Measurements from ENCODE around the gene NDUFS7. TPM values are rescaled to one million over a fixed set of nuclear protein-coding genes. Genes with fewer than 3 reads are reported as not detected.
A peak's percentile ranks its signal among the peaks of the same experiment; 100 is the strongest.

NDUFS7 gene
- total RNA-seq, 1 donor from 2014 or later, result 57.3 TPM

DNA sequence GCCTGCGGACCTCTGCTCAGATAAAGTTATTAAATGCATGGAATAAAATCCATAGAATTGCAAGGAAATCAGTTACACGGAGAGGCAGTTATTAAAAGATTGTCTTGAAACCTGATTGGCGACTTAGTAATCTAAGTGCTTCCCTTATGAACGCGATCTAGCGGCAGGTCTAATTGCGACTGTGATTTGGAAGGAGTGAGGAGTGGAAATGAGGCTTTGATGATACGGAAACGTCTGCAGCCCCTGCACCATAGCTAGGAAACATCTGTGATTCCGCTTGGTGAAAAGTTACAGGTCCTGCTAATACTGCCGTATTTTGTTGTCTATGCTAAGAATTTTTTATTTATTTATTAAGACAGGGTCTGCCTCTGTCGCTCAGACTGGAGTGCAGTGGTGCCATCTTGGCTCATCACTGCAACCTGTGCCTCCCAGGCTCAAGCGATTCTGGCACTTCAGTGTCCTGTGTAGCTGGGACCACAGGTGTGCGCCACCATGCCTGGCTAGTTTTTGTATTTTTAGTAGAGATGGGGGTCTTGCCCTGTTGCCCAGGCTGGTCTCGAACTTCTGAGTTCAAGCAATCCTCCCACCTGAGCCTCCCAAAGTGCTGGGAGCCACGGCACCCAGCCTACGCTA is 887 bp downstream of the NDUFS7 start:
- Mint-ChIP-seq H3K27me3 (ENCODE audit: low read depth) (no peaks in the 10 kb centered on the region), H3K4me1 (ENCODE audit: low read depth) (peaks cover 22% of the 10 kb centered on the region), H3K9me3 (ENCODE audit: low read depth) (no peaks in the 10 kb centered on the region), H3K27ac (ENCODE audit: unreplicated experiment) (peak overlapping the region; percentile 83), H3K4me3 (ENCODE audit: unreplicated experiment) (peak overlapping the region; percentile 79), H3K36me3 (ENCODE audit: low read depth) (peaks cover 4% of the 10 kb centered on the region)
- TF ChIP-seq, protein P1, sequence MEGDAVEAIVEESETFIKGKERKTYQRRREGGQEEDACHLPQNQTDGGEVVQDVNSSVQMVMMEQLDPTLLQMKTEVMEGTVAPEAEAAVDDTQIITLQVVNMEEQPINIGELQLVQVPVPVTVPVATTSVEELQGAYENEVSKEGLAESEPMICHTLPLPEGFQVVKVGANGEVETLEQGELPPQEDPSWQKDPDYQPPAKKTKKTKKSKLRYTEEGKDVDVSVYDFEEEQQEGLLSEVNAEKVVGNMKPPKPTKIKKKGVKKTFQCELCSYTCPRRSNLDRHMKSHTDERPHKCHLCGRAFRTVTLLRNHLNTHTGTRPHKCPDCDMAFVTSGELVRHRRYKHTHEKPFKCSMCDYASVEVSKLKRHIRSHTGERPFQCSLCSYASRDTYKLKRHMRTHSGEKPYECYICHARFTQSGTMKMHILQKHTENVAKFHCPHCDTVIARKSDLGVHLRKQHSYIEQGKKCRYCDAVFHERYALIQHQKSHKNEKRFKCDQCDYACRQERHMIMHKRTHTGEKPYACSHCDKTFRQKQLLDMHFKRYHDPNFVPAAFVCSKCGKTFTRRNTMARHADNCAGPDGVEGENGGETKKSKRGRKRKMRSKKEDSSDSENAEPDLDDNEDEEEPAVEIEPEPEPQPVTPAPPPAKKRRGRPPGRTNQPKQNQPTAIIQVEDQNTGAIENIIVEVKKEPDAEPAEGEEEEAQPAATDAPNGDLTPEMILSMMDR (IDR thresholded peaks at IDR 0.05), result no peak
- no peak for DNase-seq (ENCODE audit: low spot score)

DNA sequence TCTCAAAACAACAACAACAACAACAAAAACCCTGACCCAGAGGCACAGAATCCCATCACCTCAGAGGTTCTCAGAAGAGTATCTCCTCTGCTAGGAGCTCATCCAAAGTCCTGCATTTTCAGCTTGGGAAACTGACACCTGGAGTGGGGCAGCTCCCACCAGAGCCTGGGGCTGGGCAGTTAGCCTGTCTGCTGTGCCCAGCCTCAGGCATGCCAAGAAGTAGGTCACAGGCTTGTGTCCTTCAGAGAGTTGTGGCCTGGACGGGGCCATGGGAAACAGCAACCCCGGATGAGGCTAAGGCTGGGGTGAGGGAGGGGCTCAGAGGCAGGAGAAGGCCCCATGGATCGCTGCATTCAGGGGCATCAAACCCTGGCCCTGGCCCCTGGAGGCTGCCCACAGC is 2.1 kb downstream of the NDUFS7 start:
- Mint-ChIP-seq H3K27me3 (ENCODE audit: low read depth) (no peaks in the 10 kb centered on the region), H3K27ac (ENCODE audit: unreplicated experiment) (no peak overlapping the region), H3K4me3 (ENCODE audit: unreplicated experiment) (no peak overlapping the region), H3K36me3 (ENCODE audit: low read depth) (peaks cover 4% of the 10 kb centered on the region), H3K4me1 (ENCODE audit: low read depth) (peaks cover 22% of the 10 kb centered on the region), H3K9me3 (ENCODE audit: low read depth) (no peaks in the 10 kb centered on the region)
- no peak for DNase-seq (ENCODE audit: low spot score)
- TF ChIP-seq, protein P1 (IDR thresholded peaks at IDR 0.05), result no peak

DNA sequence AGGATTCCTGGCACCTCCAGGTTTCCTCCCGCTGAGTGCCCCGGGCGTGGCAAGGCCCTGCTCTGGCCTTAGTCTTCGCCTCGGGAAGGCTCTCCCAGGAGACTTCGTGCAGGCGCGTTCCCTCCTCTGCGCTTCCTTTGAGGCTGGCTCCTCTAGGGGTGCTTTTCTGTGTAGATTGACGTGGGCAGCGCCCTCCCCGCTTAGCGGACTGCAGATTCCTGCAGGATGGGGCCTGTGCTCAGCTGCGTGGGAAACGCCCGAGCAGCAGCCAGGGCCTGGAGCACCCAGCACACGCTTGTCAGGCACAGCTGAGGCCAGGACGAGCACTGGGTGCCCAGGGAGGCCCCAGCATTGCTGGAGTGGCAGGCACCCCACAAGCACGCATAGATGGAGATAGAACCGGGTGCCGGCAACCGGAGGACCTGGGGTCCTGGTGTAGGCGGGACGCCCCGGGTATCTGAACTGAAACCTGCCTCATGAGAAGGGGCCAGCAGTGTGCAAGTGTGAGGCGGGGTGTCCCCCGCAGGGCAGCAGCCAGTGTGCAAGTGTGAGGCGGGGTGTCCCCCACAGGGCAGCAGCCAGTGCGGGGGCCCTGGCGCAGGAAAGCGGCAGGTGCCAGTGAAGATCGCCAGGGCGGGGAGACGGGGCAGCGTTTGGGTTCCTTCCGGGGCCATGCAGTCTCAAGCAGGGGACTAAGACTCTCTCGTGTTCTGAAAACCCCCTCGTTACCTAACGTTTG is 3.4 kb downstream of the NDUFS7 start:
- H3K4me3 Mint-ChIP-seq (ENCODE audit: unreplicated experiment), result no peak overlapping the region
- H3K4me1 Mint-ChIP-seq (ENCODE audit: low read depth), result peaks cover 15% of the 10 kb centered on the region
- TF ChIP-seq, protein P1 (IDR thresholded peaks at IDR 0.05), result no peak
- no peaks in the 10 kb centered on the region for H3K27me3 Mint-ChIP-seq (ENCODE audit: low read depth)
- peaks cover 8% of the 10 kb centered on the region for H3K36me3 Mint-ChIP-seq (ENCODE audit: low read depth)
- no peak for DNase-seq (ENCODE audit: low spot score)
- H3K9me3 Mint-ChIP-seq (ENCODE audit: low read depth), result no peaks in the 10 kb centered on the region
- H3K27ac Mint-ChIP-seq (ENCODE audit: unreplicated experiment), result no peak overlapping the region

DNA sequence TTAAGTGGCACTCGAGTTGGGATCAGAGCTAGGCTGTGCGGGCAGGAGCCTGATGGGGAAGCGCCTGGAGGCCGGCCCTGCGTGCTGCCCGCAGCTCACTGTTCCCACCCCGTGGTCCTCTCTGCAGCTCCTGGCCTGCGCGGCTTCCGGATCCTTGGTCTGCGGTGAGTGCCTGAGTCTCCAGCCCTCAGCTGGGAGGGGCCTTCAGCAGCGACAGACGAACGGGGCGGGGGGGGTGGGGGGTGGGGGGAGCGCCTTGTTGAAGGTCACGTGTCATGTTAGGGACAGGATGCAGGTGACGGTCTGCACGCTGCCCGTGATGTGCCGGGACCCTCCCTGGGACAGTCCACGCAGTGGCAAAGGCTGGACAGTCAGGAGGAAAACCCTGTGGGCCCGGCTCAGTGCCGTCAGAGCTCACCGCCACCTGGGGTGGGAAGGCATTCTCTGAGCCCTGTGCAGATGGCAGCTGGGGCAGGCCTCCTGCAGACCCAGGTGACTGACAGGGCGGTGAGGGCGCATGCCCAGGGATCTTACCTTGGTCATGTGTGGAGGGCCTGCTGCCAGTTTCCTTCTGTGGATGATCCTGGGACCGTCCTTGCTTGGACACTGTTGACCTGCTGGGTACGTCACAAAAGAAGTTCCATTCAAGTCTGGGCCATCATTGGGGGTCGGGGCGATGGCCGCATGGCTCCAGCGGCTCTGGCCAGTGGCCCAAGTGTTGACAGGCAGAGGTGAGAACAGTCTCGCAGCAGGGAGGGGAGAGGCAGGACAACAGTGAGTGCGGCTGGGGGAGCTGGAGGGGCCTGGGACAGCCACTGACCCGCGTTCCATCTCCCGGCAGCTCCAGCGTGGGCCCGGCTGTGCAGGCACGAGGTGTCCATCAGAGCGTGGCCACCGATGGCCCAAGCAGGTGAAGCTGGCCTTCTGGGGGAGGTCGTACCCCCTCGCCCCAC is 4.3 kb downstream of the NDUFS7 start:
- Mint-ChIP-seq H3K9me3 (ENCODE audit: low read depth) (no peaks in the 10 kb centered on the region), H3K4me3 (ENCODE audit: unreplicated experiment) (no peak overlapping the region), H3K36me3 (ENCODE audit: low read depth) (peaks cover 12% of the 10 kb centered on the region), H3K4me1 (ENCODE audit: low read depth) (peaks cover 12% of the 10 kb centered on the region), H3K27ac (ENCODE audit: unreplicated experiment) (no peak overlapping the region), H3K27me3 (ENCODE audit: low read depth) (no peaks in the 10 kb centered on the region)
- no peak for DNase-seq (ENCODE audit: low spot score)
- TF ChIP-seq, protein P1 (IDR thresholded peaks at IDR 0.05), result no peak

DNA sequence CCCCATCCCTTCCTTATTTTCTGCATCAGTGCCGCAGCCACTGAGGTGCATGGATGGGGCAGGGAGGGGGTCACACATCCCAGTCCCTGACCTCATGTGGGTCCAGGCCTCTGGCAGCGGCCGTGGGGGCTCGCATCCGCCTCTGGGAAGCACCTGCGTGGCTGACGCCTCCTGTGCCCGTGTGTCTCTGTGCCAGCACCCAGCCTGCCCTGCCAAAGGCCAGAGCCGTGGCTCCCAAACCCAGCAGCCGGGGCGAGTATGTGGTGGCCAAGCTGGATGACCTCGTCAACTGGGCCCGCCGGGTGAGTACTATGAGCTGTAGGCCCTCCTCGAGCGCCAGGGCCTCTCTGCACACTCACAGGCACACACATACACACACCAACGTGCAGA is 4.9 kb downstream of the NDUFS7 start:
- no peaks in the 10 kb centered on the region for H3K27me3 Mint-ChIP-seq (ENCODE audit: low read depth)
- TF ChIP-seq, protein P1 (IDR thresholded peaks at IDR 0.05), result no peak
- H3K27ac Mint-ChIP-seq (ENCODE audit: unreplicated experiment), result no peak overlapping the region

More for the DNA sequence above, 4.9 kb downstream of the NDUFS7 start:
- Mint-ChIP-seq H3K9me3 (ENCODE audit: low read depth) (no peaks in the 10 kb centered on the region), H3K4me3 (ENCODE audit: unreplicated experiment) (no peak overlapping the region), H3K4me1 (ENCODE audit: low read depth) (peaks cover 7% of the 10 kb centered on the region), H3K36me3 (ENCODE audit: low read depth) (peaks cover 12% of the 10 kb centered on the region)
- DNase-seq (ENCODE audit: low spot score), result no peak
